ENCODE data around the gene CKMT1B. TPM values are rescaled to one million over a fixed set of nuclear protein-coding genes. Genes with fewer than 3 reads are reported as not detected.
"Not testable (repeated sequence)": the region's sequence is repeated elsewhere in the genome, so short reads cannot be mapped to it uniquely, and the experiment has no call there.

Gene CKMT1B
- total RNA-seq, 1 experiment from 2014 or later = 2.0 TPM

DNA sequence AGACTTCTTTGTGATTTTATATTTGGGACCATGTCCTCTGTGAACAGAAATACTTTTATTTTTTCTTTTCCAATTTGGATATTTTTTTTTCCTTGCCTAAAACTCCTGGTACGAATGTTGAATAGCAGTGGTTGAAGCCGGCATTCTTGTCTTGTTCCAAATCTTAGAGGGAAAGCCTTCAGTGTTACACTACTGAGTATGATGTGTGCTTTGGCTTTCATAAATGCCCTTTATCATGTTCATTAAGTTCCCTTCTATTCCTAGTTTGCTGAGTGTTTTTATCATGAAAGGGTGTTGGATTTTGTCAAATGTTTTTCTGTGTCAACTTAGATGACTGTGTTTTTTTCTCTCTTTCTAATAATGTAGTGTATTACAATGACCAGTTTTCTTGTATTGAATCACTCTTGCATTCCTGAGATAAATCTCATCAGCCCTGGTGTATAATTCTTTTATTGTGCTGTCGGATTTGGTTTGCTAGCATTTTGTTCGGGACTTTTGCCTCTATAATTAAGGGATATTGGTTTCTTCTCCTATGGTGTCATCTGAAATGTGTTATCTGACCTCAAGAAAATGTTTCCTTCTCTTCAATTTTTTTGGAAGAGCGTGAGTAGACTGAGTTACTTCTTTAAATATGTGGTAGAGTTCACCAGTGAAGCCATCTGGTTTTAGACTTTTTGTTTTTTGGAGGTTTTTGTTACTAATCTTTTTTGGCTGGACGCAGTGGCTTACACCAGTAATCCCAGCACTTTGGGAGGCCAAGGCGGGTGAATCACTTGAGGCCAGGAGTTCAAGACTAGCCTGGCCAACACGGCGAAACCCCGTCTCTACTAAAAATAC is 43.1 kb upstream of the CKMT1B start:
- Mint-ChIP-seq H3K36me3 (ENCODE audit: insufficient read depth, unreplicated experiment) (no peaks in the 10 kb centered on the region), H3K27ac (ENCODE audit: unreplicated experiment) (no peak overlapping the region), H3K4me3 (ENCODE audit: low read depth, unreplicated experiment) (no peak overlapping the region), H3K4me1 (ENCODE audit: low read depth, unreplicated experiment) (no peaks in the 10 kb centered on the region), H3K9me3 (ENCODE audit: low read depth, unreplicated experiment) (no peaks in the 10 kb centered on the region), H3K27me3 (ENCODE audit: unreplicated experiment) (no peaks in the 10 kb centered on the region)
- CTCF ChIA-PET = no interaction called here
- TF ChIP-seq, protein P1, sequence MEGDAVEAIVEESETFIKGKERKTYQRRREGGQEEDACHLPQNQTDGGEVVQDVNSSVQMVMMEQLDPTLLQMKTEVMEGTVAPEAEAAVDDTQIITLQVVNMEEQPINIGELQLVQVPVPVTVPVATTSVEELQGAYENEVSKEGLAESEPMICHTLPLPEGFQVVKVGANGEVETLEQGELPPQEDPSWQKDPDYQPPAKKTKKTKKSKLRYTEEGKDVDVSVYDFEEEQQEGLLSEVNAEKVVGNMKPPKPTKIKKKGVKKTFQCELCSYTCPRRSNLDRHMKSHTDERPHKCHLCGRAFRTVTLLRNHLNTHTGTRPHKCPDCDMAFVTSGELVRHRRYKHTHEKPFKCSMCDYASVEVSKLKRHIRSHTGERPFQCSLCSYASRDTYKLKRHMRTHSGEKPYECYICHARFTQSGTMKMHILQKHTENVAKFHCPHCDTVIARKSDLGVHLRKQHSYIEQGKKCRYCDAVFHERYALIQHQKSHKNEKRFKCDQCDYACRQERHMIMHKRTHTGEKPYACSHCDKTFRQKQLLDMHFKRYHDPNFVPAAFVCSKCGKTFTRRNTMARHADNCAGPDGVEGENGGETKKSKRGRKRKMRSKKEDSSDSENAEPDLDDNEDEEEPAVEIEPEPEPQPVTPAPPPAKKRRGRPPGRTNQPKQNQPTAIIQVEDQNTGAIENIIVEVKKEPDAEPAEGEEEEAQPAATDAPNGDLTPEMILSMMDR (IDR thresholded peaks at IDR 0.05; ENCODE audit: unreplicated experiment) = no peak
- DNase-seq = no peak
- intact Hi-C loops (cut with micrococcal nuclease; ENCODE audit: unreplicated experiment) = no loop called here
- no TSS peak for BruUV-seq (replicated peaks)

DNA sequence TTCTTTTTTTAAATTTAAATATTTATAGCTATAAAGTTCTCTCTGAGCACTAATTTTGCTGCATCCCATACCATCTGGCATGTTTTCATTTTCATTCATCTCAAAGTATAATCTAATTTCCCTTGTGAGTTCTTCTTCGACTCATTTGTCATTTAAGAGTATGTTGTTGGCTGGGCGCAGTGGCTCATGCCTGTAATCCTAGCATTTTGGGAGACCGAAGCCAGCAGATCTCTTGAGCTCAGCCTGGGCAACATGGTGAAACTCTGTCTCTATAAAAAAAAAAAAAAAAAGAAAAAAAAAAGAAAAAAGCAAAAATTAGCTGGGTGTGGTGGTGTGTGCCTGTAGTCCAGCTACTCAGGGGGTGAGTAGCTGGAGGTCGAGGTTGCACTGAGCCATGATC is 41.6 kb upstream of the CKMT1B start:
- Mint-ChIP-seq H3K27me3 (ENCODE audit: unreplicated experiment) (no peaks in the 10 kb centered on the region), H3K27ac (ENCODE audit: unreplicated experiment) (no peak overlapping the region), H3K4me3 (ENCODE audit: low read depth, unreplicated experiment) (no peak overlapping the region), H3K36me3 (ENCODE audit: insufficient read depth, unreplicated experiment) (peaks cover under 1% of the 10 kb centered on the region), H3K9me3 (ENCODE audit: low read depth, unreplicated experiment) (no peaks in the 10 kb centered on the region), H3K4me1 (ENCODE audit: low read depth, unreplicated experiment) (no peaks in the 10 kb centered on the region)
- CTCF ChIA-PET = no interaction called here
- no TSS peak for BruUV-seq (replicated peaks)
- intact Hi-C loops (cut with micrococcal nuclease; ENCODE audit: unreplicated experiment) = no loop called here
- no peak for DNase-seq
- TF ChIP-seq, protein P1 (IDR thresholded peaks at IDR 0.05; ENCODE audit: unreplicated experiment) = no peak

DNA sequence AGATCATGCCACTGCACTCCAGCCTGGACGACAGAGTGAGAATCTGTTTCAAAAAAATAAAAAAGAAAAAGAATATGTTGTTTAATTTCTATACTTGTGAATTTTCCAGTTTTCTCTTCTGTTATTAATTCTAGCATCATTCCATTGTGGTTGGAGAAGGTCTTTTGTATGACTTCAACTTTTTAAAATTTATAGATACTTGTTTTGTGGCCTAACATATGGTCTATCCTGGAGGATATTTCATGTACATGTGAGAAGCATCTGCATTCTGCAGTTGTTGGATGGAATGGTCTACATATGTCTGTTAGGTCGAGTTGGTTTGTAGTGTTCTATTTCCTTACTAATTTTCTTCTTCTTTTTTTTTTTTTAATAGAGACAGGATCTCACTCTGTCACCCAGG is 40.8 kb upstream of the CKMT1B start:
- no TSS peak for BruUV-seq (replicated peaks)
- H3K4me3 Mint-ChIP-seq (ENCODE audit: low read depth, unreplicated experiment) = no peak overlapping the region
- peaks cover 6% of the 10 kb centered on the region for H3K36me3 Mint-ChIP-seq (ENCODE audit: insufficient read depth, unreplicated experiment)
- H3K27me3 Mint-ChIP-seq (ENCODE audit: unreplicated experiment) = no peaks in the 10 kb centered on the region
- TF ChIP-seq, protein P1 (IDR thresholded peaks at IDR 0.05; ENCODE audit: unreplicated experiment) = no peak
- no peak for DNase-seq
- H3K27ac Mint-ChIP-seq (ENCODE audit: unreplicated experiment) = no peak overlapping the region
- intact Hi-C loops (cut with micrococcal nuclease; ENCODE audit: unreplicated experiment) = no loop called here
- CTCF ChIA-PET = no interaction called here
- no peaks in the 10 kb centered on the region for H3K4me1 Mint-ChIP-seq (ENCODE audit: low read depth, unreplicated experiment)
- no peaks in the 10 kb centered on the region for H3K9me3 Mint-ChIP-seq (ENCODE audit: low read depth, unreplicated experiment)

DNA sequence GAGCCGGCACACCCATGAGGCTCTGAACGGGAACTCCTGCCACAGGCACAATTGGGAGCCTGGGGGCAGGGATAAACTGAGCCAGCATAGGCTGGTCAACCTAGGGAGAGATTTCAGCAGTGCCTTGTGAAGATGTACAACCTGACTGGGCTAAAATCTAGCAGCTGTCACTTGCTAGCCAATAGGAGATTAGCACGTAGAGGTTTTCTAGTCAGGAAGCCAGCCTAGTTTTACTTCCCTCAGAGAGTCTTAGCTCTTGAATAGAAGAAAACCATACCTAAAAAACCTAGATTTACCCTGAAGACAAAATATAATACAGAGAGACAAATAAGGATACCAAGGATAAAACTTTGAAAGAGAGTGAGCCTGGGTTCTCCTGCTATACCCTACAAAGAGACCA is 31.1 kb upstream of the CKMT1B start:
- H3K27me3 Mint-ChIP-seq (ENCODE audit: unreplicated experiment); H3K9me3 Mint-ChIP-seq (ENCODE audit: low read depth, unreplicated experiment); BruUV-seq (replicated peaks); CTCF ChIA-PET; H3K36me3 Mint-ChIP-seq (ENCODE audit: insufficient read depth, unreplicated experiment); H3K4me1 Mint-ChIP-seq (ENCODE audit: low read depth, unreplicated experiment); DNase-seq; H3K27ac Mint-ChIP-seq (ENCODE audit: unreplicated experiment); intact Hi-C loops (cut with micrococcal nuclease; ENCODE audit: unreplicated experiment); H3K4me3 Mint-ChIP-seq (ENCODE audit: low read depth, unreplicated experiment): not testable (repeated sequence)

DNA sequence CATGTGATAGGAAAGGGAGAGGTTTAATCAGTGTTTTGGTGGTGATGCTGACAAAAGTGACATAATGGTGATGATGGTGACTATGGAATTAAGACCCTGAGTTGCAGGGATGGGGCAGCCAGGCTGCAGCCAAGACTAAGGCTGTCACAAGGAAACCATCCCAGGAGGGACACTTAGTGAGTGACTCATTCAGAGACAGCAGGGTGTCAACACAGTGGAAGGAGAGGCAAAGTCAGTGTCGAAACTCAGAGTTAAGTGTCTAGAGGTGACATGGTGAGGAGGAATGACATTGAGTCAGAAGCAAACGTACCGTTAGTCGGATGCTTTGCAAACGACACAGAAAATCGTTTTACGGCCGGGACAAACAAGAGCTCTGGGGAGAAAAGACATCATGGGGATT is 30.0 kb upstream of the CKMT1B start:
- intact Hi-C loops (cut with micrococcal nuclease; ENCODE audit: unreplicated experiment); DNase-seq; CTCF ChIA-PET; H3K27ac Mint-ChIP-seq (ENCODE audit: unreplicated experiment); H3K4me1 Mint-ChIP-seq (ENCODE audit: low read depth, unreplicated experiment); BruUV-seq (replicated peaks); H3K4me3 Mint-ChIP-seq (ENCODE audit: low read depth, unreplicated experiment); H3K36me3 Mint-ChIP-seq (ENCODE audit: insufficient read depth, unreplicated experiment); H3K9me3 Mint-ChIP-seq (ENCODE audit: low read depth, unreplicated experiment); H3K27me3 Mint-ChIP-seq (ENCODE audit: unreplicated experiment): not testable (repeated sequence)

DNA sequence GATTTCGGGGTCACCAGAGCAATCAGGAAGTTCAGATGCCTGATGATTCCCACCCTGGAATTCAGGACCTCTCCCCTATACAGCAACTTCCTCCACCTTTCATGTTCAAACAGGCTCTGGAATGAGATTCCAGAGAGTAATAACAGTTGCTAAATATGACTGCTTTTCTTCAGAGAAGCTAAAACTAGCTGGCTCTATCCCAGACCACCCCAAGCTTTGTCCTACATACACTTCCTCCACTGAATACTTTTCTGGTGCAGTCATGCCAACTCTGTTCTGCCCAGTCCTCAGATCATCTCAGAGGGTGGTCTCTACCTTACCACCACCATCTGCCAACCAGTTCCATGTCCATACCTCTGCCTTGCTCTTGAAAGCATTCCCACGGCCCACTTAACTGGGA is 27.2 kb upstream of the CKMT1B start:
- H3K9me3 Mint-ChIP-seq (ENCODE audit: low read depth, unreplicated experiment); DNase-seq; intact Hi-C loops (cut with micrococcal nuclease; ENCODE audit: unreplicated experiment); BruUV-seq (replicated peaks); CTCF ChIA-PET; H3K4me1 Mint-ChIP-seq (ENCODE audit: low read depth, unreplicated experiment); H3K36me3 Mint-ChIP-seq (ENCODE audit: insufficient read depth, unreplicated experiment); H3K27me3 Mint-ChIP-seq (ENCODE audit: unreplicated experiment); H3K27ac Mint-ChIP-seq (ENCODE audit: unreplicated experiment); H3K4me3 Mint-ChIP-seq (ENCODE audit: low read depth, unreplicated experiment): not testable (repeated sequence)

DNA sequence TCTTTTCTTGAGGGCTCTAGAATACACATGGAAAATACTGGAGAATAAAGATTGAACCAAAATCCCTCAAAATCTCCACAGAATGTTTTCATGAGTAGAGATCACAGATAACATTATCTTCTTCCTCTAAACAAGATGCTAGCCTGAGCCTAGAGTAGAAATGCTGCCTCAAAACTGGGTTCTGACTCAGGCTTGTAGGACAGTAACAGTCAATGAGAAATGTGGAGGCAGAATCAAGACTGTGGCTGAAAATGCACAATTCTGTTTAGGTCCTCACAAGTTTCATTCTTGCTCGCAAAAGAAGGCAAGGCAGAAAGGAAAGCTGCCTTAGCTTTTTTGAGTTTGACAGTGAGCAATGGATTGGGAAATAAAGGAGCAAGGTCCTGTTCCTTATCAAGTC is 19.2 kb upstream of the CKMT1B start:
- not testable (repeated sequence) for BruUV-seq (replicated peaks)

More for the DNA sequence above, 19.2 kb upstream of the CKMT1B start:
- H3K27ac Mint-ChIP-seq (ENCODE audit: unreplicated experiment); H3K36me3 Mint-ChIP-seq (ENCODE audit: insufficient read depth, unreplicated experiment); CTCF ChIA-PET; DNase-seq; H3K27me3 Mint-ChIP-seq (ENCODE audit: unreplicated experiment); H3K4me1 Mint-ChIP-seq (ENCODE audit: low read depth, unreplicated experiment); H3K9me3 Mint-ChIP-seq (ENCODE audit: low read depth, unreplicated experiment); H3K4me3 Mint-ChIP-seq (ENCODE audit: low read depth, unreplicated experiment); intact Hi-C loops (cut with micrococcal nuclease; ENCODE audit: unreplicated experiment): not testable (repeated sequence)

Data from Calu3 (cell line).